ENCODE measurements around the gene HTRA3.

The HTRA3 gene

GRCh38 chr4:8285976-8286718 lies 16.6 kb downstream of the HTRA3 start:
- no peaks in the 10 kb centered on the region for H3K36me3 Mint-ChIP-seq (ENCODE audit: low read depth)
- no peak overlapping the region for H3K4me3 Mint-ChIP-seq
- H3K4me1 Mint-ChIP-seq (ENCODE audit: low read depth): no peaks in the 10 kb centered on the region
- no peaks in the 10 kb centered on the region for H3K27me3 Mint-ChIP-seq
- H3K27ac Mint-ChIP-seq: no peak overlapping the region
- H3K9me3 Mint-ChIP-seq: no peaks in the 10 kb centered on the region

- no peak overlapping the region for H3K27ac Mint-ChIP-seq
- H3K36me3 Mint-ChIP-seq (ENCODE audit: low read depth): no peaks in the 10 kb centered on the region
- no peaks in the 10 kb centered on the region for H3K4me1 Mint-ChIP-seq (ENCODE audit: low read depth)
- no peak overlapping the region for H3K4me3 Mint-ChIP-seq
- no peaks in the 10 kb centered on the region for H3K27me3 Mint-ChIP-seq
- no peaks in the 10 kb centered on the region for H3K9me3 Mint-ChIP-seq
Measured at GRCh38 chr4:8286719-8287342, 17.3 kb downstream of the HTRA3 start.

GRCh38 chr4:8287343-8288280 lies 18.1 kb downstream of the HTRA3 start:
- no peaks in the 10 kb centered on the region for H3K9me3 Mint-ChIP-seq
- H3K27ac Mint-ChIP-seq: no peak overlapping the region
- H3K36me3 Mint-ChIP-seq (ENCODE audit: low read depth): no peaks in the 10 kb centered on the region
- no peaks in the 10 kb centered on the region for H3K4me1 Mint-ChIP-seq (ENCODE audit: low read depth)
- H3K4me3 Mint-ChIP-seq: no peak overlapping the region
- H3K27me3 Mint-ChIP-seq: no peaks in the 10 kb centered on the region

GRCh38 chr4:8289151-8289750 lies 19.7 kb downstream of the HTRA3 start:
- no peak overlapping the region for H3K27ac Mint-ChIP-seq
- H3K27me3 Mint-ChIP-seq: no peaks in the 10 kb centered on the region
- no peaks in the 10 kb centered on the region for H3K36me3 Mint-ChIP-seq (ENCODE audit: low read depth)
- H3K4me1 Mint-ChIP-seq (ENCODE audit: low read depth): no peaks in the 10 kb centered on the region
- no peaks in the 10 kb centered on the region for H3K9me3 Mint-ChIP-seq
- H3K4me3 Mint-ChIP-seq: no peak overlapping the region

GRCh38 chr4:8289956-8290700 lies 20.6 kb downstream of the HTRA3 start:
- Mint-ChIP-seq H3K4me3 (no peak overlapping the region), H3K9me3 (no peaks in the 10 kb centered on the region), H3K36me3 (ENCODE audit: low read depth) (no peaks in the 10 kb centered on the region), H3K27ac (no peak overlapping the region), H3K4me1 (ENCODE audit: low read depth) (no peaks in the 10 kb centered on the region), H3K27me3 (no peaks in the 10 kb centered on the region)

- H3K9me3 Mint-ChIP-seq: no peaks in the 10 kb centered on the region
Measured at GRCh38 chr4:8290701-8290970, 21.1 kb downstream of the HTRA3 start.

GRCh38 chr4:8291036-8291682 lies 21.6 kb downstream of the HTRA3 start:
- Mint-ChIP-seq H3K36me3 (ENCODE audit: low read depth) (no peaks in the 10 kb centered on the region), H3K4me1 (ENCODE audit: low read depth) (no peaks in the 10 kb centered on the region), H3K9me3 (no peaks in the 10 kb centered on the region), H3K27me3 (no peaks in the 10 kb centered on the region), H3K4me3 (no peak overlapping the region), H3K27ac (no peak overlapping the region)

More at GRCh38 chr4:8290701-8290970, 21.1 kb downstream of the HTRA3 start:
- Mint-ChIP-seq H3K4me3 (no peak overlapping the region), H3K4me1 (ENCODE audit: low read depth) (no peaks in the 10 kb centered on the region), H3K27me3 (no peaks in the 10 kb centered on the region), H3K27ac (no peak overlapping the region), H3K36me3 (ENCODE audit: low read depth) (no peaks in the 10 kb centered on the region)

GRCh38 chr4:8291701-8292477 lies 22.3 kb downstream of the HTRA3 start:
- Mint-ChIP-seq H3K27ac (no peak overlapping the region), H3K36me3 (ENCODE audit: low read depth) (no peaks in the 10 kb centered on the region)

GRCh38 chr4:8292478-8293107 lies 23.0 kb downstream of the HTRA3 start:
- Mint-ChIP-seq H3K9me3 (no peaks in the 10 kb centered on the region), H3K27ac (no peak overlapping the region), H3K36me3 (ENCODE audit: low read depth) (no peaks in the 10 kb centered on the region), H3K4me1 (ENCODE audit: low read depth) (no peaks in the 10 kb centered on the region), H3K4me3 (no peak overlapping the region), H3K27me3 (no peaks in the 10 kb centered on the region)

More at GRCh38 chr4:8291701-8292477, 22.3 kb downstream of the HTRA3 start:
- no peaks in the 10 kb centered on the region for H3K27me3 Mint-ChIP-seq
- no peak overlapping the region for H3K4me3 Mint-ChIP-seq
- no peaks in the 10 kb centered on the region for H3K9me3 Mint-ChIP-seq
- H3K4me1 Mint-ChIP-seq (ENCODE audit: low read depth): no peaks in the 10 kb centered on the region

GRCh38 chr4:8293131-8293975 lies 23.8 kb downstream of the HTRA3 start:
- Mint-ChIP-seq H3K27ac (no peak overlapping the region), H3K27me3 (no peaks in the 10 kb centered on the region), H3K4me1 (ENCODE audit: low read depth) (no peaks in the 10 kb centered on the region), H3K36me3 (ENCODE audit: low read depth) (no peaks in the 10 kb centered on the region), H3K4me3 (no peak overlapping the region), H3K9me3 (no peaks in the 10 kb centered on the region)

- H3K27ac Mint-ChIP-seq: no peak overlapping the region
- H3K36me3 Mint-ChIP-seq (ENCODE audit: low read depth): no peaks in the 10 kb centered on the region
- no peaks in the 10 kb centered on the region for H3K27me3 Mint-ChIP-seq
- no peaks in the 10 kb centered on the region for H3K9me3 Mint-ChIP-seq
- no peak overlapping the region for H3K4me3 Mint-ChIP-seq
- no peaks in the 10 kb centered on the region for H3K4me1 Mint-ChIP-seq (ENCODE audit: low read depth)
Measured at GRCh38 chr4:8294036-8294435, 24.5 kb downstream of the HTRA3 start.

- H3K4me3 Mint-ChIP-seq: no peak overlapping the region
- H3K27ac Mint-ChIP-seq: no peak overlapping the region
- no peaks in the 10 kb centered on the region for H3K27me3 Mint-ChIP-seq
- no peaks in the 10 kb centered on the region for H3K4me1 Mint-ChIP-seq (ENCODE audit: low read depth)
- no peaks in the 10 kb centered on the region for H3K36me3 Mint-ChIP-seq (ENCODE audit: low read depth)
- no peaks in the 10 kb centered on the region for H3K9me3 Mint-ChIP-seq
Measured at GRCh38 chr4:8294775-8295174, 25.2 kb downstream of the HTRA3 start.

Measured in stimulated activated naive CD8-positive, alpha-beta T cell treated with anti-CD3 and anti-CD28 coated beads, Interleukin-15, Interleukin-2, amounts not matched to agents 100 ng/mL and 50 ng/mL, for 24 hours (primary cell).